Upper lobe of left lung (tissue), 6 donors: Measurements from ENCODE around the gene CRB3. TPM values are rescaled to one million over a fixed set of nuclear protein-coding genes. Genes with fewer than 3 reads are reported as not detected.

Source experiments
- ATAC-seq, 2 donors: fragments of 200-7000 bp; cut with Tn5 transposase; one replicate each; pipeline ENCODE4 v1.9.1; 2022; ENCODE audit warnings: mild to moderate bottlenecking in 2 of 2, moderate library complexity in 2 of 2; ENCODE audit not compliant: low FRiP score in 2 of 2
- DNase-seq, 2 donors: peaks; one replicate each; pipeline ENCODE4 v3.0.0-alpha.2; 2019 to 2020
- H3K27ac ChIP-seq, 4 donors: fragments of 200-600 bp; sonication (generic); one replicate each; pipeline ENCODE4 v1.5.1; 2016 to 2019
- H3K27me3 ChIP-seq, 4 donors: fragments of 200-600 bp; sonication (generic); one replicate each; pipeline ENCODE4 v1.5.1; 2017 to 2019
- H3K36me3 ChIP-seq, 4 donors: fragments of 200-600 bp; sonication (generic); one replicate each; pipeline ENCODE4 v1.5.1; 2016 to 2019
- H3K4me1 ChIP-seq, 4 donors: fragments of 200-600 bp; sonication (generic); one replicate each; pipeline ENCODE4 v1.5.1; 2018 to 2019
- H3K4me3 ChIP-seq, 4 donors: fragments of 200-600 bp; sonication (generic); one replicate each; pipeline ENCODE4 v1.5.1; 2017 to 2019; ENCODE audit warnings: mild to moderate bottlenecking in 2 of 4, moderate library complexity in 1 of 4
- H3K9me3 ChIP-seq, 4 donors: fragments of 200-600 bp; sonication (generic); one replicate each; pipeline ENCODE4 v1.5.1; 2018 to 2019
- CTCF ChIP-seq, 6 experiments: fragments of 450-650 bp in 4 of 6; fragments of 200-600 bp in 2 of 6; sonication (generic) in 2 of 6; IDR thresholded peaks; one replicate each; pipeline ENCODE4 v1.5.1; 2016 to 2019; ENCODE audit warnings: antibody characterized with exemption in 6 of 6
- EP300 ChIP-seq, 4 donors: sonication (generic); formaldehyde crosslinking; IDR thresholded peaks; one replicate each; pipeline ENCODE4 v1.5.1; 2017; ENCODE audit warnings: antibody characterized with exemption in 4 of 4, control low read depth in 2 of 4
- POLR2A ChIP-seq, 4 donors: fragments of 450-650 bp; IDR thresholded peaks; one replicate each; pipeline ENCODE4 v1.5.1; 2016 to 2017; ENCODE audit warnings: antibody characterized with exemption in 4 of 4, mild to moderate bottlenecking in 2 of 4
- POLR2AphosphoS5 ChIP-seq, 2 donors: sonication (generic); formaldehyde crosslinking; IDR thresholded peaks; one replicate each; pipeline ENCODE4 v1.5.1; 2017; ENCODE audit warnings: antibody characterized with exemption in 2 of 2
- WGBS, 2 donors: methylation state at CpG; one replicate each; pipeline ENCODE4 v1.1.5; 2017 to 2018; 5-methylcytosine and 5-hydroxymethylcytosine counted together
- total RNA-seq, 6 donors: library from RNA; depleted of rRNA in 4 of 6; stranded (reverse); fragments of >200 nt in 4 of 6; gene quantifications; one replicate each; pipeline versions ENCODE4 v1.1.0 to v1.2.1, GENCODE V29; 2016 to 2021
- donor health status: DM: no; HTN: no; CAD: no; lungs with moderate emphysema.
- donor health status: DM: no; HTN: yes; CAD: no; lungs with severe emphysema.

CRB3 gene
- total RNA-seq, 6 donors from 2014 or later = 51.1 to 120 (median 74.1) TPM

DNA sequence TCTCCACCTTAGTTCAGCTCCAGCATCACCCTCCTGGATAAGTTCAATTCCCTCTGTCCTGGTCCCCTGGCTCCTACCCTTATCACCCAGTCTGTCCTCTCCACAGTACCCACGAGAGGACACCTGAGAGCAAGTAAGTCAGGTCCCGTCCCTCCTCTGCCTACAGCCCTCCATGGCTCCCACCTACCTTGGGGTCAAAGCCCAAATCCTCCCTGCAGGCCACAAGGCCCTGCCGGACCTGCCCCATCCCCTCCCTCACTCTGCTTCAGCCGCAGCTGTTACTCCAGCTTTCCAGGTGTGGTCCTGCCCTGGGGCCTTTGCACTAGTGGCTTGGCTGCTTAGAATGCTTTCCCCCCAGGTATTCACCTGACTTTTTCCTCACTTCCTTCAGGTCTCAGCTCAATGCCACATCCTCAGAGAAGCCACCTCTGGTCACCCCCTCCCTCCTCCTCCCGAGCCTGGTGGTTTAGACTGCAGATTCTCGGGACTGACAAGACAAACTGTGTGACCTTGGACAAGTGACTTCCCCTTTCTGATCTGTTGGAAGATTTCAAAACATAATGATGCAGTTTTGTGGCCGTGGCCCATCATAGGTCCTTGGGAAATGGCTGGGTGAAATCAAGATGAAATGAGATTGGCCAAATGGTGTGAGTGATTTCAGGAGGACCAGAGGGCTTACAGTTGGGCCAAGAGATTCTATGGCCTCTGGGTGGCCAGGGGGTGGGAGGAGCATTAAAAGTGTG, 34.4 kb downstream of the CRB3 start:
- Histone ChIP-seq H3K9me3 (no peaks in the 10 kb centered on the region), H3K4me3 (no peak overlapping the region), H3K4me1 (peaks cover 11 to 15% (median 11%) of the 10 kb centered on the region in 4 donors), H3K36me3 (no peaks in the 10 kb centered on the region), H3K27ac (no peak overlapping the region), H3K27me3 (peaks cover 0 to 19% (median 9%) of the 10 kb centered on the region in 4 donors)
- no peak for TF ChIP-seq POLR2AphosphoS5 (IDR thresholded peaks at IDR 0.05)
- TF ChIP-seq CTCF (IDR thresholded peaks at IDR 0.05) = no peak
- TF ChIP-seq POLR2A (IDR thresholded peaks at IDR 0.05) = no peak
- no peak for TF ChIP-seq EP300 (IDR thresholded peaks at IDR 0.05)
- WGBS, 2 donors = 61 to 77% methylated on average over 7 of the region's 7 CpGs
- peak in 1 of 2 donors; percentile 12 for ATAC-seq
- DNase-seq = no peak

- H3K4me3 ChIP-seq = no peak overlapping the region
- H3K27ac ChIP-seq = no peak overlapping the region
- TF ChIP-seq POLR2A (IDR thresholded peaks at IDR 0.05) (no peak), EP300 (IDR thresholded peaks at IDR 0.05) (no peak), POLR2AphosphoS5 (IDR thresholded peaks at IDR 0.05) (no peak), CTCF (IDR thresholded peaks at IDR 0.05) (no peak)
- peaks cover 0 to 19% (median 9%) of the 10 kb centered on the region in 4 donors for H3K27me3 ChIP-seq
- no peak for DNase-seq
- peaks cover 11 to 15% (median 11%) of the 10 kb centered on the region in 4 donors for H3K4me1 ChIP-seq
- no peak for ATAC-seq
- no peaks in the 10 kb centered on the region for H3K36me3 ChIP-seq
- no peaks in the 10 kb centered on the region for H3K9me3 ChIP-seq
- 68 to 70% methylated on average over 17 of the region's 17 CpGs for WGBS, 2 donors
Observed at GRCh38 chr19:6499052-6499790, 35.1 kb downstream of the CRB3 start.

- Histone ChIP-seq H3K4me3 (peak overlapping the region in 1 of 4 donors; percentile 39), H3K27ac (no peak overlapping the region), H3K4me1 (peaks cover 11 to 15% (median 11%) of the 10 kb centered on the region in 4 donors), H3K36me3 (no peaks in the 10 kb centered on the region), H3K27me3 (peaks cover 0 to 19% (median 9%) of the 10 kb centered on the region in 4 donors), H3K9me3 (no peaks in the 10 kb centered on the region)
- no peak for DNase-seq
- WGBS, 2 donors = 65 to 70% methylated on average over 13 to 24 of the region's 24 CpGs
- no peak for ATAC-seq
- no peak for TF ChIP-seq EP300 (IDR thresholded peaks at IDR 0.05)
- no peak for TF ChIP-seq CTCF (IDR thresholded peaks at IDR 0.05)
- TF ChIP-seq POLR2A (IDR thresholded peaks at IDR 0.05) = no peak
- TF ChIP-seq POLR2AphosphoS5 (IDR thresholded peaks at IDR 0.05) = no peak
Observed at GRCh38 chr19:6500837-6501739, 37.0 kb downstream of the CRB3 start.

DNA sequence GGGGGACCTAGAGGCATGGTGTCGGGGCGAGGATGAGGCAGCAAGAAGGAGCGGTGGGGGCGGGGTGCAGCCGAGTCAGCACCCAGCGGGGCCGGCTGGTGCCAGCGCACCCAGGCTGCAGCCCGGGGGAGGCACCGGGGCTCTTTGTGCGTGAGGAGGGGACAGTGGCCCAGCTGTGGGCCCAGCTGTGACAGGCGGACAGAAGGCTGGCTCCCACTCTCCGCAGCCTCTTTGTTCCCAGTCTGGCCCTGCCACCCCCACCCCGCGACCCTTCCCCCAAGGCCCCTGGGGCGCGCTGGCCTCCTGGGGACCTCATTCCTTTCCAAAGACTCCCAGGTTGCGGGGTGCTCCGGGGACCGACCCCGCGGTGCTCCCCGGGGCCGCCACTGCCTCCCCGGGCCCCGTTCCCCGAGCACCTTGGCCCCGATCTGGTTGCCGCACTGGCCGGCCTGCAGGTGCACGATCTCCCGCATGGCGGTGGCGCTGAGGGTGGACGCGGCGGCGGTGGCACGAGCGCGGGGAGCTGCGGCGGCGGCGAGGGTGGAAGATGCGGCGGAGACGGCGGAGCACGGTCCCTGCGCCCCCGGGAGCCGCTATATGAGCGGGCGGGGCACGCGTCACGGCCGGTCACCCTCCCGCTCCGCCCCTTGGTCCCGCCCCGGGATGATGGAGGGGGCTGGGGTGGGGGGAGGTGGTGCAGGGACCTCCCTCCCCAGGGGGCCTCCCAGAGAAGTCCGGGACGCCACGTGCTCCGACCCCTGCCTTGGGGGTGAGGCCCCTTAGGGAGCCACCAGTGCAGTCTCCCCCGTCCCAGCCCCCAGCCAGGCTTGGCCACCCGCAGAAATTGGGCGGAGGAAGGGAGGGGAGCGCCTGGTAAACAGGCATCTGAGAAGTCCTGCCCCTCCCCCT, 37.9 kb downstream of the CRB3 start, which contains the start of gene TUBB4A:
Gene TUBB4A, minus strand, starts transcription at position 570 of the 909 bp plus-strand sequence. Its CDS starts 97 bp downstream, at position 473.
- DNase-seq = peak in 1 of 2 donors; percentile 86
- peak within 1 kb of the TSS; percentile 5 to 44 (median 40) for H3K4me3 ChIP-seq
- TF ChIP-seq EP300 (IDR thresholded peaks at IDR 0.05) = no peak
- peak in 1 of 6 experiments; percentile 33 for TF ChIP-seq CTCF (IDR thresholded peaks at IDR 0.05)
- peak in 1 of 2 donors; percentile 46 for ATAC-seq
- peaks cover 11 to 15% (median 11%) of the 10 kb centered on the region in 4 donors for H3K4me1 ChIP-seq
- H3K9me3 ChIP-seq = no peaks in the 10 kb centered on the region
- peak within 1 kb of the TSS in 1 of 4 donors; percentile 5 for H3K27ac ChIP-seq
- H3K27me3 ChIP-seq = peaks cover 0 to 19% (median 9%) of the 10 kb centered on the region in 4 donors
- 2 to 19% methylated on average over 2 to 26 of the region's 71 CpGs for WGBS, 2 donors
- no peaks in the 10 kb centered on the region for H3K36me3 ChIP-seq
